HepG2 (cell line): ENCODE measurements around the gene NUP214. TPM values are rescaled to one million over a fixed set of nuclear protein-coding genes. Genes with fewer than 3 reads are reported as not detected.

Experiments
- POGZ ChIP-seq: sonication (generic); formaldehyde crosslinking; IDR thresholded peaks from 2 replicates; pipeline ENCODE4 v1.4.0; 2020; ENCODE audit warnings: mild to moderate bottlenecking, missing genetic modification reagents
- RBM39 ChIP-seq: fragments of 200-400 bp; formaldehyde crosslinking; IDR thresholded peaks from one replicate; pipeline ENCODE4 v1.6.1; 2018; ENCODE audit warnings: antibody characterized with exemption, mild to moderate bottlenecking, low read depth, low read length; ENCODE audit not compliant: poor library complexity, severe bottlenecking
- SNAPC2 ChIP-seq: sonication (generic); formaldehyde crosslinking; IDR thresholded peaks from 2 replicates; pipeline ENCODE4 v1.8.1; 2022; ENCODE audit warnings: mild to moderate bottlenecking, missing genetic modification reagents
- SRY ChIP-seq: sonication (generic); formaldehyde crosslinking; IDR thresholded peaks from 2 replicates; pipeline ENCODE4 v1.8.0; 2022; ENCODE audit warnings: mild to moderate bottlenecking, missing genetic modification reagents
- SYNCRIP ChIP-seq: fragments of 200-400 bp; formaldehyde crosslinking; IDR thresholded peaks from 2 replicates; pipeline ENCODE4 v1.6.1; 2018; ENCODE audit warnings: mild to moderate bottlenecking, low read depth, low read length; ENCODE audit not compliant: insufficient read depth
- WIZ ChIP-seq: sonication (generic); formaldehyde crosslinking; IDR thresholded peaks from 2 replicates; pipeline ENCODE4 v1.5.1; 2020; ENCODE audit warnings: mild to moderate bottlenecking, missing genetic modification reagents
- YY1 ChIP-seq: IDR thresholded peaks from 2 replicates; pipeline ENCODE4 v1.6.1; 2011; ENCODE audit warnings: low read length, low read depth, moderate library complexity, mild to moderate bottlenecking; ENCODE audit not compliant: insufficient read depth, insufficient replicate concordance
- ZNF205 ChIP-seq: IDR thresholded peaks from 2 replicates; pipeline ENCODE4 v1.6.1; 2018; ENCODE audit warnings: missing biosample characterization, missing genetic modification reagents
- ZNF431 ChIP-seq: sonication (generic); formaldehyde crosslinking; IDR thresholded peaks from 2 replicates; pipeline ENCODE4 v1.9.0; 2022; ENCODE audit warnings: missing genetic modification reagents, low read depth, mild to moderate bottlenecking, borderline replicate concordance
- ZNF674 ChIP-seq: sonication (generic); formaldehyde crosslinking; IDR thresholded peaks from 2 replicates; pipeline ENCODE4 v1.5.0; 2020; ENCODE audit warnings: low read depth, mild to moderate bottlenecking, missing genetic modification reagents
- ZNF781 ChIP-seq: sonication (generic); formaldehyde crosslinking; IDR thresholded peaks from 2 replicates; pipeline ENCODE4 v1.5.1; 2020; ENCODE audit warnings: borderline replicate concordance, mild to moderate bottlenecking, missing genetic modification reagents; ENCODE audit errors: not compliant biosample characterization
- ZNF816 ChIP-seq: sonication (generic); formaldehyde crosslinking; IDR thresholded peaks from 2 replicates; pipeline ENCODE4 v1.8.0; 2022; ENCODE audit warnings: missing genetic modification reagents, mild to moderate bottlenecking, borderline replicate concordance
- polyA plus RNA-seq, 8 experiments: library from polyadenylated mRNA; depleted of rRNA in 3 of 8; stranded (reverse) in 7 of 8; unstranded in 1 of 8; fragments of >200 nt; fragmentation: Illumina TruSeq in 4 of 8; extraction: Trizol in 4 of 8; gene quantifications; 2 replicates each; pipeline versions ENCODE4 v1.2.1 to v1.2.3, GENCODE V29; 2011 to 2016; ENCODE audit warnings: low read depth in 4 of 8, missing spikeins in 1 of 8, mixed read lengths in 1 of 8; ENCODE audit not compliant: insufficient read depth in 1 of 8
- total RNA-seq, 5 experiments: library from RNA; depleted of rRNA; stranded (reverse); fragments of >200 nt; fragmentation: Illumina TruSeq; extraction: Trizol; gene quantifications; 2 replicates each; pipeline ENCODE4 v1.2.3, GENCODE V29; 2016; ENCODE audit warnings: low read depth in 1 of 5
- TF ChIP-seq, protein P1 (sequence below): sonication (generic); formaldehyde crosslinking; conservative IDR thresholded peaks from 2 replicates; pipeline ENCODE4 v1.8.1; 2023; ENCODE audit warnings: missing genetic modification reagents
- TF ChIP-seq, protein P2 (sequence below): IDR thresholded peaks from 2 replicates; pipeline ENCODE4 v1.6.1; 2016; ENCODE audit warnings: low read depth
- TF ChIP-seq, protein P3 (sequence below): sonication (generic); formaldehyde crosslinking; IDR thresholded peaks from 2 replicates; pipeline ENCODE4 v1.4.0; 2020; ENCODE audit warnings: missing genetic modification reagents, mild to moderate bottlenecking, borderline replicate concordance
- TF ChIP-seq, protein P4 (sequence below): sonication (generic); formaldehyde crosslinking; IDR thresholded peaks from 2 replicates; pipeline ENCODE4 v1.5.1; 2020; ENCODE audit warnings: missing genetic modification reagents, mild to moderate bottlenecking, borderline replicate concordance
- TF ChIP-seq, protein P5 (sequence below): sonication (generic); formaldehyde crosslinking; IDR thresholded peaks from 2 replicates; pipeline ENCODE4 v1.4.0; 2020; ENCODE audit warnings: missing genetic modification reagents, borderline replicate concordance

The NUP214 gene
- total and polyA plus RNA-seq, 2 of the 13 experiments (the other 11 are each of a cell fraction or from before 2014, with no cell fraction given), result 8.4 to 16.0 TPM

DNA sequence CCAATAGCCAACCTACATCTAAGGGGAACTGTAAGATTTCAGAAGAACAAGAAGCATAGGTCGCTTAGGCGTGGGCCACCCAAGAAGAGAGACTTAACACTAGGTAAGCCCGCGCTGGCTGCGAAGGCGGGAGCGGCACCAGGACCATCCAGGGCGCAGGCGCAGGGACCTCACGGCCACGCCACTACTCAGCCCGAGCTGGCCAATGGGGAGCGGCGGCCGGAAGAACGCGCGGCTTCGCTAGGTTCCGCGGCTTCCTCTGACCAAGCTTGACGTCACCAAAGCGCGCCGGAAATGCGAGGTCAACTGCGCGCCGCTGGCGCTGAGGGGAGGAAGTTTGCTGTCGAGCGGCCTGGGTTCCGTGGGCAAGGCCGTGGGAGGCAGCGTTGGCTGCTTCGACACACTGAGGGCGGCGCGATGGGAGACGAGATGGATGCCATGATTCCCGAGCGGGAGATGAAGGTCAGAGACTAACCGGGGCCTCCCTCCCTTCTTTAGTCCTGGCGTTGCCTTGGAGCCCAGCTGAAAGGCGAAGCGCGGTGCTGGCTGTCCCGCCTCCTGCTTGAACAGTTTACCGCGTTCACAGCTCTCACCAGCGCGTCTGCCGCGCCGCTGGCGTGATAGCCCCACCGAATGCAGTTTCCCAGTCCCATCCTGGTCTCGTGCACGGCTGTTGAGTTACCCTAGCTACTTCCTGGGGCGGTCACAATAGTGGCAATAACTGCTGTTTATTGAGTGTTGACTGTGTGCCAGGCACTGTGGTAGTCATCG lies at the start of gene NUP214 (continued):
- TF ChIP-seq, protein P1, sequence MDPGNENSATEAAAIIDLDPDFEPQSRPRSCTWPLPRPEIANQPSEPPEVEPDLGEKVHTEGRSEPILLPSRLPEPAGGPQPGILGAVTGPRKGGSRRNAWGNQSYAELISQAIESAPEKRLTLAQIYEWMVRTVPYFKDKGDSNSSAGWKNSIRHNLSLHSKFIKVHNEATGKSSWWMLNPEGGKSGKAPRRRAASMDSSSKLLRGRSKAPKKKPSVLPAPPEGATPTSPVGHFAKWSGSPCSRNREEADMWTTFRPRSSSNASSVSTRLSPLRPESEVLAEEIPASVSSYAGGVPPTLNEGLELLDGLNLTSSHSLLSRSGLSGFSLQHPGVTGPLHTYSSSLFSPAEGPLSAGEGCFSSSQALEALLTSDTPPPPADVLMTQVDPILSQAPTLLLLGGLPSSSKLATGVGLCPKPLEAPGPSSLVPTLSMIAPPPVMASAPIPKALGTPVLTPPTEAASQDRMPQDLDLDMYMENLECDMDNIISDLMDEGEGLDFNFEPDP (CRISPR knock-in tag), result 0 out of 2 replicates have a peak, but pooled peaks have one; percentile 13
- TF ChIP-seq, protein P2, sequence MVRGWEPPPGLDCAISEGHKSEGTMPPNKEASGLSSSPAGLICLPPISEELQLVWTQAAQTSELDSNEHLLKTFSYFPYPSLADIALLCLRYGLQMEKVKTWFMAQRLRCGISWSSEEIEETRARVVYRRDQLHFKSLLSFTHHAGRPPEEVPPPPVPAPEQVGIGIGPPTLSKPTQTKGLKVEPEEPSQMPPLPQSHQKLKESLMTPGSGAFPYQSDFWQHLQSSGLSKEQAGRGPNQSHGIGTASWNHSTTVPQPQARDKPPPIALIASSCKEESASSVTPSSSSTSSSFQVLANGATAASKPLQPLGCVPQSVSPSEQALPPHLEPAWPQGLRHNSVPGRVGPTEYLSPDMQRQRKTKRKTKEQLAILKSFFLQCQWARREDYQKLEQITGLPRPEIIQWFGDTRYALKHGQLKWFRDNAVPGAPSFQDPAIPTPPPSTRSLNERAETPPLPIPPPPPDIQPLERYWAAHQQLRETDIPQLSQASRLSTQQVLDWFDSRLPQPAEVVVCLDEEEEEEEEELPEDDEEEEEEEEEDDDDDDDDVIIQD, result no peak
- TF ChIP-seq ZNF431 (CRISPR knock-in tag), result peak; percentile 58; the same call in 1 of the 2 replicates
- no peak for TF ChIP-seq WIZ (CRISPR knock-in tag)
- TF ChIP-seq, protein P3, sequence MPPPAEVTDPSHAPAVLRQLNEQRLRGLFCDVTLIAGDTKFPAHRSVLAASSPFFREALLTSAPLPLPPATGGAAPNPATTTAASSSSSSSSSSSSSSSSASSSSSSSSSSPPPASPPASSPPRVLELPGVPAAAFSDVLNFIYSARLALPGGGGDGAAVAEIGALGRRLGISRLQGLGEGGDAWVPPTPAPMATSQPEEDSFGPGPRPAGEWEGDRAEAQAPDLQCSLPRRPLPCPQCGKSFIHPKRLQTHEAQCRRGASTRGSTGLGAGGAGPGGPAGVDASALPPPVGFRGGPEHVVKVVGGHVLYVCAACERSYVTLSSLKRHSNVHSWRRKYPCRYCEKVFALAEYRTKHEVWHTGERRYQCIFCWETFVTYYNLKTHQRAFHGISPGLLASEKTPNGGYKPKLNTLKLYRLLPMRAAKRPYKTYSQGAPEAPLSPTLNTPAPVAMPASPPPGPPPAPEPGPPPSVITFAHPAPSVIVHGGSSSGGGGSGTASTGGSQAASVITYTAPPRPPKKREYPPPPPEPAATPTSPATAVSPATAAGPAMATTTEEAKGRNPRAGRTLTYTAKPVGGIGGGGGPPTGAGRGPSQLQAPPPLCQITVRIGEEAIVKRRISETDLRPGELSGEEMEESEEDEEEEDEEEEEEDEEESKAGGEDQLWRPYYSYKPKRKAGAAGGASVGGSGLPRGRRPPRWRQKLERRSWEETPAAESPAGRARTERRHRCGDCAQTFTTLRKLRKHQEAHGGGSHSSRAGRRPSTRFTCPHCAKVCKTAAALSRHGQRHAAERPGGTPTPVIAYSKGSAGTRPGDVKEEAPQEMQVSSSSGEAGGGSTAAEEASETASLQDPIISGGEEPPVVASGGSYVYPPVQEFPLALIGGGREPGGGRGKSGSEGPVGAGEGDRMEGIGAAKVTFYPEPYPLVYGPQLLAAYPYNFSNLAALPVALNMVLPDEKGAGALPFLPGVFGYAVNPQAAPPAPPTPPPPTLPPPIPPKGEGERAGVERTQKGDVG, result peak; percentile 88; the same call in 1 of the 2 replicates
- peak; percentile 64 for TF ChIP-seq ZNF781
- peak; percentile 57 for TF ChIP-seq YY1
- TF ChIP-seq SNAPC2 (CRISPR knock-in tag), result no peak
- TF ChIP-seq ZNF205 (CRISPR knock-in tag), result no peak
- TF ChIP-seq, protein P4, sequence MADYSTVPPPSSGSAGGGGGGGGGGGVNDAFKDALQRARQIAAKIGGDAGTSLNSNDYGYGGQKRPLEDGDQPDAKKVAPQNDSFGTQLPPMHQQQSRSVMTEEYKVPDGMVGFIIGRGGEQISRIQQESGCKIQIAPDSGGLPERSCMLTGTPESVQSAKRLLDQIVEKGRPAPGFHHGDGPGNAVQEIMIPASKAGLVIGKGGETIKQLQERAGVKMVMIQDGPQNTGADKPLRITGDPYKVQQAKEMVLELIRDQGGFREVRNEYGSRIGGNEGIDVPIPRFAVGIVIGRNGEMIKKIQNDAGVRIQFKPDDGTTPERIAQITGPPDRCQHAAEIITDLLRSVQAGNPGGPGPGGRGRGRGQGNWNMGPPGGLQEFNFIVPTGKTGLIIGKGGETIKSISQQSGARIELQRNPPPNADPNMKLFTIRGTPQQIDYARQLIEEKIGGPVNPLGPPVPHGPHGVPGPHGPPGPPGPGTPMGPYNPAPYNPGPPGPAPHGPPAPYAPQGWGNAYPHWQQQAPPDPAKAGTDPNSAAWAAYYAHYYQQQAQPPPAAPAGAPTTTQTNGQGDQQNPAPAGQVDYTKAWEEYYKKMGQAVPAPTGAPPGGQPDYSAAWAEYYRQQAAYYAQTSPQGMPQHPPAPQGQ, result no peak
- TF ChIP-seq SYNCRIP, result no peak
- peak; percentile 80 for TF ChIP-seq RBM39
- TF ChIP-seq, protein P5, sequence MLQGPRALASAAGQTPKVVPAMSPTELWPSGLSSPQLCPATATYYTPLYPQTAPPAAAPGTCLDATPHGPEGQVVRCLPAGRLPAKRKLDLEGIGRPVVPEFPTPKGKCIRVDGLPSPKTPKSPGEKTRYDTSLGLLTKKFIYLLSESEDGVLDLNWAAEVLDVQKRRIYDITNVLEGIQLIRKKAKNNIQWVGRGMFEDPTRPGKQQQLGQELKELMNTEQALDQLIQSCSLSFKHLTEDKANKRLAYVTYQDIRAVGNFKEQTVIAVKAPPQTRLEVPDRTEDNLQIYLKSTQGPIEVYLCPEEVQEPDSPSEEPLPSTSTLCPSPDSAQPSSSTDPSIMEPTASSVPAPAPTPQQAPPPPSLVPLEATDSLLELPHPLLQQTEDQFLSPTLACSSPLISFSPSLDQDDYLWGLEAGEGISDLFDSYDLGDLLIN, result peak; percentile 47; the same call in 1 of the 2 replicates
- TF ChIP-seq ZNF674 (CRISPR knock-in tag), result peak; percentile 93; the same call in 1 of the 2 replicates
- TF ChIP-seq POGZ (CRISPR knock-in tag), result peak; percentile 98
- TF ChIP-seq SRY (CRISPR knock-in tag), result peak; percentile 92
- no peak for TF ChIP-seq ZNF816 (CRISPR knock-in tag)
